GM19035 (cell line): Measurements from ENCODE around the gene OSBP2.

ENCODE experiments used
- ATAC-seq: cut with Tn5 transposase; IDR thresholded peaks from one replicate; pipeline ENCODE4 v1.9.1; 2021; ENCODE audit not compliant: unreplicated experiment

OSBP2 gene

GRCh38 chr22:30878516-30879414 is 184.1 kb downstream of the OSBP2 start:
- ATAC-seq = no peak

- ATAC-seq = no peak
Measured at GRCh38 chr22:30879415-30879797, 184.7 kb downstream of the OSBP2 start.

GRCh38 chr22:30880181-30880601 is 185.5 kb downstream of the OSBP2 start:
- ATAC-seq = no peak

GRCh38 chr22:30880847-30881246 is 186.2 kb downstream of the OSBP2 start:
- ATAC-seq = no peak

GRCh38 chr22:30881361-30882183 is 186.9 kb downstream of the OSBP2 start:
- ATAC-seq = no peak

- ATAC-seq = no peak
Measured at GRCh38 chr22:30882184-30882717, 187.6 kb downstream of the OSBP2 start.

GRCh38 chr22:30882974-30883533 is 188.4 kb downstream of the OSBP2 start:
- no peak for ATAC-seq

- no peak for ATAC-seq
Measured at GRCh38 chr22:30883586-30884145, 189.0 kb downstream of the OSBP2 start.

GRCh38 chr22:30884211-30885000 is 189.7 kb downstream of the OSBP2 start:
- no peak for ATAC-seq

GRCh38 chr22:30885001-30885366 is 190.3 kb downstream of the OSBP2 start:
- ATAC-seq = no peak

- ATAC-seq = no peak
Measured at GRCh38 chr22:30885591-30885990, 190.9 kb downstream of the OSBP2 start.

- no peak for ATAC-seq
Measured at GRCh38 chr22:30887453-30887852, 192.8 kb downstream of the OSBP2 start.

- ATAC-seq = no peak
Measured at GRCh38 chr22:30887861-30888260, 193.2 kb downstream of the OSBP2 start.

GRCh38 chr22:30889268-30889995 is 194.8 kb downstream of the OSBP2 start:
- no peak for ATAC-seq

- no peak for ATAC-seq
Measured at GRCh38 chr22:30889996-30890480, 195.4 kb downstream of the OSBP2 start.

- no peak for ATAC-seq
Measured at GRCh38 chr22:30890686-30891442, 196.2 kb downstream of the OSBP2 start.

GRCh38 chr22:30891443-30891755 is 196.7 kb downstream of the OSBP2 start:
- ATAC-seq = no peak

- no peak for ATAC-seq
Measured at GRCh38 chr22:30891781-30892180, 197.1 kb downstream of the OSBP2 start.

GRCh38 chr22:30892286-30892685 is 197.6 kb downstream of the OSBP2 start:
- no peak for ATAC-seq
